Panc1 (cell line): ENCODE results near the gene KIF3B. TPM values are rescaled to one million over a fixed set of nuclear protein-coding genes. Genes with fewer than 3 reads are reported as not detected.

Experiments used
- ATAC-seq: fragments of 200-7000 bp; cut with Tn5 transposase; 2 replicates; pipeline ENCODE4 v1.9.1; 2020; ENCODE audit warnings: mild to moderate bottlenecking, moderate library complexity
- BruUV-seq: library from RNA; stranded (reverse); fragments of 400-500 nt; replicated peaks from 2 replicates; lab custom pipeline; 2021; lab: Mats Ljungman, UMichigan
- CTCF ChIA-PET: fragments of 300-600 bp; sonication (Branson Sonifier 250); formaldehyde crosslinking; loops from one replicate; lab custom pipeline; 2022; ENCODE audit warnings: antibody characterized with exemption; lab: Charles Lee
- POLR2A ChIA-PET: fragments of 300-600 bp; sonication (Branson Sonifier 250); formaldehyde crosslinking; loops from one replicate; lab custom pipeline; 2022; ENCODE audit warnings: antibody characterized with exemption; lab: Charles Lee
- DNase-seq: peaks from one replicate; pipeline ENCODE4 v3.0.0-alpha.2; 2010; ENCODE audit warnings: low read depth, low spot score
- H3K27ac ChIP-seq: 2 replicates; pipeline ENCODE4 v1.5.1; 2011; ENCODE audit warnings: mild to moderate bottlenecking, low read length, inconsistent platforms
- H3K27me3 ChIP-seq: fragments of 200-500 bp; sonication (Bioruptor generic); 2 replicates; pipeline ENCODE4 v1.6.0; 2014; ENCODE audit warnings: low read length, inconsistent platforms; ENCODE audit not compliant: control insufficient read depth, insufficient read depth
- H3K36me3 ChIP-seq: fragments of 200-500 bp; sonication (Bioruptor generic); 2 replicates; pipeline ENCODE4 v1.5.1; 2014; ENCODE audit warnings: inconsistent platforms, mild to moderate bottlenecking, low read length, moderate library complexity; ENCODE audit not compliant: control insufficient read depth, insufficient read depth
- H3K4me1 ChIP-seq: 2 replicates; pipeline ENCODE4 v1.5.1; 2011; ENCODE audit warnings: inconsistent platforms, mild to moderate bottlenecking, low read length, moderate library complexity; ENCODE audit not compliant: control insufficient read depth, insufficient read depth
- H3K4me3 ChIP-seq, 2 experiments: 2 replicates each; pipeline ENCODE4 v1.5.1; 2011 to 2012; ENCODE audit warnings: low read depth in 2 of 2, low read length in 2 of 2, mild to moderate bottlenecking in 2 of 2, inconsistent platforms in 1 of 2, moderate library complexity in 1 of 2
- H3K9me3 ChIP-seq: fragments of 200-500 bp; sonication (Bioruptor generic); 2 replicates; pipeline ENCODE4 v1.5.1; 2014; ENCODE audit warnings: low read depth, mild to moderate bottlenecking, inconsistent platforms, low read length, moderate library complexity; ENCODE audit not compliant: control insufficient read depth, insufficient read depth
- POLR2AphosphoS5 ChIP-seq: IDR thresholded peaks from 2 replicates; pipeline ENCODE4 v1.6.1; 2012; ENCODE audit warnings: mild to moderate bottlenecking, low read depth, low read length, moderate library complexity
- SIN3A ChIP-seq: IDR thresholded peaks from 2 replicates; pipeline ENCODE4 v1.6.1; 2012; ENCODE audit warnings: low read depth, mild to moderate bottlenecking, low read length, moderate library complexity, borderline replicate concordance; ENCODE audit not compliant: insufficient read depth
- TCF7L2 ChIP-seq: IDR thresholded peaks from 2 replicates; pipeline ENCODE4 v1.6.1; 2011; ENCODE audit warnings: mild to moderate bottlenecking, low read depth, low read length, inconsistent platforms
- in situ Hi-C: cut with HindIII; loops from 2 replicates; pipeline ENCODE4 v1.10.0; 2016; ENCODE audit warnings: low sequenced_read_pairs, low pct_unique_long_range_greater_than_20kb
- intact Hi-C: fragments of 100-400 bp; cut with micrococcal nuclease; formaldehyde crosslinking; loops from one replicate; pipeline ENCODE4 v1.10.0; 2022; ENCODE audit not compliant: unreplicated experiment
- total RNA-seq: library from RNA; stranded (reverse); gene quantifications from one replicate; pipeline ENCODE4 v1.2.1, GENCODE V29; 2021; ENCODE audit not compliant: unreplicated experiment
- TF ChIP-seq, protein P1 (sequence below), 2 experiments: IDR thresholded peaks; 2 replicates each; pipeline ENCODE4 v1.6.1; 2011 to 2012; ENCODE audit warnings: low read depth in 2 of 2, control low read depth in 1 of 2, low read length in 1 of 2, mild to moderate bottlenecking in 1 of 2, moderate library complexity in 1 of 2; ENCODE audit not compliant: insufficient read depth in 1 of 2
- TF ChIP-seq, protein P2 (sequence below): fragments of 450-650 bp; IDR thresholded peaks from 2 replicates; pipeline ENCODE4 v1.5.1; 2017; ENCODE audit warnings: mild to moderate bottlenecking

KIF3B gene
- total RNA-seq, 1 experiment from 2014 or later, result 67.8 TPM

DNA sequence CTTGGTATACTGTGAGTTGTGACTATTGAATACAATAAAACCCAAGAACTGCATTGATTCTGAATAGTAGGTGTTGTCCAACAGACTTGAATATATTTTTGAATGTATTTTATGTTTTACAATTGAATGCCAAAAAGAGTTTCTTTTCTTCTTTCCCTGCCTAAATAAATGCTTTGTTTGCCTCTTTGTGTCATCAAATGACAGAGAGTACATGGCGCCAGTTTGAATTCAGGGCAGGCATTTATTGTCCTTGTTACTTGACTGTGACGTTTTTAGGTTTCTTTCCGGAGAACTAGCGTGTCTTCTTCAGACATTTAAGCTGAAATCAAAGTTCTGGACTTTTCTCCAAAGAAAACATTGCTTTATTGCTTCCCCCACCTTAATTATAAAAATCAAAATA lies 16.6 kb downstream of the KIF3B start:
- ChIA-PET POLR2A (no interaction called here), CTCF (no interaction called here)
- intact Hi-C loops, result no loop called here
- H3K27ac ChIP-seq, result no peak overlapping the region
- no peaks in the 10 kb centered on the region for H3K36me3 ChIP-seq
- 0 out of 2 replicates have a peak, but pooled peaks cover 3% of the 10 kb centered on the region for H3K4me1 ChIP-seq
- H3K9me3 ChIP-seq, result no peaks in the 10 kb centered on the region
- H3K4me3 ChIP-seq, result no peak overlapping the region
- TF ChIP-seq, protein P1, sequence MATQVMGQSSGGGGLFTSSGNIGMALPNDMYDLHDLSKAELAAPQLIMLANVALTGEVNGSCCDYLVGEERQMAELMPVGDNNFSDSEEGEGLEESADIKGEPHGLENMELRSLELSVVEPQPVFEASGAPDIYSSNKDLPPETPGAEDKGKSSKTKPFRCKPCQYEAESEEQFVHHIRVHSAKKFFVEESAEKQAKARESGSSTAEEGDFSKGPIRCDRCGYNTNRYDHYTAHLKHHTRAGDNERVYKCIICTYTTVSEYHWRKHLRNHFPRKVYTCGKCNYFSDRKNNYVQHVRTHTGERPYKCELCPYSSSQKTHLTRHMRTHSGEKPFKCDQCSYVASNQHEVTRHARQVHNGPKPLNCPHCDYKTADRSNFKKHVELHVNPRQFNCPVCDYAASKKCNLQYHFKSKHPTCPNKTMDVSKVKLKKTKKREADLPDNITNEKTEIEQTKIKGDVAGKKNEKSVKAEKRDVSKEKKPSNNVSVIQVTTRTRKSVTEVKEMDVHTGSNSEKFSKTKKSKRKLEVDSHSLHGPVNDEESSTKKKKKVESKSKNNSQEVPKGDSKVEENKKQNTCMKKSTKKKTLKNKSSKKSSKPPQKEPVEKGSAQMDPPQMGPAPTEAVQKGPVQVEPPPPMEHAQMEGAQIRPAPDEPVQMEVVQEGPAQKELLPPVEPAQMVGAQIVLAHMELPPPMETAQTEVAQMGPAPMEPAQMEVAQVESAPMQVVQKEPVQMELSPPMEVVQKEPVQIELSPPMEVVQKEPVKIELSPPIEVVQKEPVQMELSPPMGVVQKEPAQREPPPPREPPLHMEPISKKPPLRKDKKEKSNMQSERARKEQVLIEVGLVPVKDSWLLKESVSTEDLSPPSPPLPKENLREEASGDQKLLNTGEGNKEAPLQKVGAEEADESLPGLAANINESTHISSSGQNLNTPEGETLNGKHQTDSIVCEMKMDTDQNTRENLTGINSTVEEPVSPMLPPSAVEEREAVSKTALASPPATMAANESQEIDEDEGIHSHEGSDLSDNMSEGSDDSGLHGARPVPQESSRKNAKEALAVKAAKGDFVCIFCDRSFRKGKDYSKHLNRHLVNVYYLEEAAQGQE (IDR thresholded peaks at IDR 0.05; ENCODE audit: insufficient read depth in 1 of 2, low read depth in 2 of 2, low read length in 1 of 2), result no peak
- TF ChIP-seq SIN3A, result no peak
- no peak for TF ChIP-seq POLR2AphosphoS5
- no peak for TF ChIP-seq TCF7L2
- TF ChIP-seq, protein P2, sequence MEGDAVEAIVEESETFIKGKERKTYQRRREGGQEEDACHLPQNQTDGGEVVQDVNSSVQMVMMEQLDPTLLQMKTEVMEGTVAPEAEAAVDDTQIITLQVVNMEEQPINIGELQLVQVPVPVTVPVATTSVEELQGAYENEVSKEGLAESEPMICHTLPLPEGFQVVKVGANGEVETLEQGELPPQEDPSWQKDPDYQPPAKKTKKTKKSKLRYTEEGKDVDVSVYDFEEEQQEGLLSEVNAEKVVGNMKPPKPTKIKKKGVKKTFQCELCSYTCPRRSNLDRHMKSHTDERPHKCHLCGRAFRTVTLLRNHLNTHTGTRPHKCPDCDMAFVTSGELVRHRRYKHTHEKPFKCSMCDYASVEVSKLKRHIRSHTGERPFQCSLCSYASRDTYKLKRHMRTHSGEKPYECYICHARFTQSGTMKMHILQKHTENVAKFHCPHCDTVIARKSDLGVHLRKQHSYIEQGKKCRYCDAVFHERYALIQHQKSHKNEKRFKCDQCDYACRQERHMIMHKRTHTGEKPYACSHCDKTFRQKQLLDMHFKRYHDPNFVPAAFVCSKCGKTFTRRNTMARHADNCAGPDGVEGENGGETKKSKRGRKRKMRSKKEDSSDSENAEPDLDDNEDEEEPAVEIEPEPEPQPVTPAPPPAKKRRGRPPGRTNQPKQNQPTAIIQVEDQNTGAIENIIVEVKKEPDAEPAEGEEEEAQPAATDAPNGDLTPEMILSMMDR, result no peak
- no peaks in the 10 kb centered on the region for H3K27me3 ChIP-seq
- no TSS peak for BruUV-seq
- no peak for DNase-seq
- in situ Hi-C loops, result no loop called here
- no peak for ATAC-seq

DNA sequence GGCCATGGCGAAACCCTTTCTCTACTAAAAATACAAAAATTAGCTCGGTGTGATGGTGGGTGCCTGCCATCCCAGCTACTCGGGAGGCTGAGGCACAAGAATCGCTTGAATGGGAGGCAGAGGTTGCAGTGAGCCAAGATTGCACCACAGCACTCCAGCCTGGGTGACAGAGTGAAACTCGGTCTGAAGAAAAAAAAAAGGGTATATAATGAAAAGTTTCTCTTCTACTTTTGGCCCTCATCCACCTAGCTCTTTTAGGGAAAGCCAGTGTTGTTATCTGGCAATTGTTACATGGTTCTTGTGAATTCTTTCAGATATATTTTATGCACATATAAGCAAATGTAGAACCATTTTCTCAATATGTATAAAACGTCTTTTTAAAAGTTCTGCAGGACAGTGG lies 19.0 kb downstream of the KIF3B start:
- TF ChIP-seq POLR2AphosphoS5, result no peak
- TF ChIP-seq SIN3A, result no peak
- TF ChIP-seq, protein P1 (IDR thresholded peaks at IDR 0.05; ENCODE audit: insufficient read depth in 1 of 2, low read depth in 2 of 2, low read length in 1 of 2), result no peak
- TF ChIP-seq, protein P2, result no peak
- TF ChIP-seq TCF7L2, result no peak
- POLR2A ChIA-PET, result interaction anchor here (0.6 kb wide), 2 partner anchors 33 to 686 kb away, joined by 3 to 5 read pairs; no protein-coding TSS in a partner anchor
- in situ Hi-C loops, result no loop called here

More for the DNA sequence above, 19.0 kb downstream of the KIF3B start:
- H3K36me3 ChIP-seq, result no peaks in the 10 kb centered on the region
- CTCF ChIA-PET, result interaction anchor here (0.6 kb wide), 1 partner anchor 75 kb away, joined by 4 read pairs; no protein-coding TSS in a partner anchor
- H3K27ac ChIP-seq, result no peak overlapping the region
- ATAC-seq (no peak), DNase-seq (no peak)
- H3K4me1 ChIP-seq, result 0 out of 2 replicates have a peak, but pooled peaks cover 3% of the 10 kb centered on the region
- no TSS peak for BruUV-seq
- H3K9me3 ChIP-seq, result no peaks in the 10 kb centered on the region
- H3K27me3 ChIP-seq, result no peaks in the 10 kb centered on the region
- no peak overlapping the region for H3K4me3 ChIP-seq
- intact Hi-C loops, result no loop called here
